SK-N-DZ (cell line): ENCODE results near the gene BIN1.

Experiments
- DNase-seq: peaks from one replicate; pipeline ENCODE4 v3.0.0-alpha.2; 2015; ENCODE audit warnings: low spot score

BIN1 gene

DNA sequence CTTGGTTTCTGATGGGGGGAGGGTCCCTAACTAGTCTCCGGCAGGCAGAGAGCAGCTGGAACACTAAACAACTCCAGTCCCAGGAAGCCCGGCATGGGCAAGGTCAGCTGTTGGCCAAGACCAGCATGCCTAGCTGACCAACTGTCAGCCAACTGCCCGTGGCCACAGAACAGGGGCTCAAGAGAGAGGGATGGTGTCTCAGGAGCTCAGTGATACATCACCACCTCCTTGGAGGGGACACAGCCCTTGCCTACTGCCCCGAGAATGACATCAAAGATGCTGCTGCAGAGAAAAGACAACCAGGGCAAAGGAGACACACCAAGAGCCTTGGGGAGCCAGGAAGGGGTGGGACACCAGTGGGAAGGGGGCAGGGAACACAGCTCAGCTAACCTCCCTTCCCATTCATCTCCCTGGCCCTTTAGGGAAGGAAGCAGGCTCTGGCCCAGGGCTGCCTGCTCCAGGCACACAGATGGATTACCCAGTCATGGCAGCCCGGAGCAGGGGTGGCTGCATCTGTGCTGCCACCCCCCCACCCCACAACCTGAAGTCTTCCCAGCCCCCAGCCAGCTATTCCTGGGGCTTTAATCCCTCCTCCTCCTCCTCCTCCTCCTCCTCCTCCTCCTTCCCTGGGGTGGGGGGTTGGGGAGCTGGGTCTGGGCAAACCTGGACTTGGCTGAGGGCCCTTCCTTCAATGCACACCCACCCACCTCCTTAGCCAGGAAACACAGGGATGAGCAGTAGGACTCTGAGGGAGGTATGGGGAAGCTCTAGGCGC, 1.9 kb downstream of the BIN1 start:
- no peak for DNase-seq

- no peak for DNase-seq
Measured at GRCh38 chr2:127104166-127104660, 2.7 kb downstream of the BIN1 start.

- DNase-seq: no peak
Measured at GRCh38 chr2:127103243-127104165, 3.5 kb downstream of the BIN1 start.

GRCh38 chr2:127102521-127103242, 4.3 kb downstream of the BIN1 start:
- DNase-seq: no peak

GRCh38 chr2:127101756-127102477, 5.0 kb downstream of the BIN1 start:
- no peak for DNase-seq

GRCh38 chr2:127101048-127101611, 5.8 kb downstream of the BIN1 start:
- DNase-seq: no peak

GRCh38 chr2:127100251-127101047, 6.5 kb downstream of the BIN1 start:
- no peak for DNase-seq

DNA sequence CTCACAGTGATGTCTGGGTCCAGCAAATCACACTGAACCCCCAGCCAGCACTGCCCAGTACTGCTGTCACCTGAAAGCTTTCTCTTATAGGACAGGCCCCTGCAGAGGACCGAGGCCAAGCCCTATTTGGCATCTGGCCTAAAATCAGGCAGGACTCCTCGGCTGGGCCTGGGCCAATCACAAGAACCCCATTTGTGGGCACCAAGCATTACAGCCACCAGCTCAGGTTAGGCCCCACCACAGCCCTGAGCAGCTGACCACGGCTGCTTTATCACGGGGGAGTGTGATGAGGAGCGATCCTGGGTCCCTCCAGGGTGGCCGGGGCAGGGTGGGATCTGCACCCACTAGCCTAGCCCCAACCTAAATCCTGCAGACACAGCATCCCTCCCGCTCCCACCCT, 8.2 kb downstream of the BIN1 start:
- no peak for DNase-seq

- peak; percentile 46 for DNase-seq
Measured at GRCh38 chr2:127097841-127098651, 8.9 kb downstream of the BIN1 start.

DNA sequence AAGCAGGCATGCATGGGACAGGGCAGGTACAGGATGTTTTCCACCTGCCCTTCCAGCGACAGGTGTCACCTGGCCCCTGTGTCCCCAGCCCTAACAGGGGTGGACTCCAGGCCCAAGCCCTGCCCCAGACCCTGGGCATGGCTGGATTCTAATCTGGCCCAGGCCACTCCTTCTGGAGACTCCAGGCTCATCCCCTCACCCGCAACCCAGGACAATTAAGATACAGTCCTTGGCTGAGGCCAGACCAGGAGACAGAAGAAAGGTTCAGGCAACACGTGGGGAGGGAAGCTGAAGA, 9.5 kb downstream of the BIN1 start:
- no peak for DNase-seq

DNA sequence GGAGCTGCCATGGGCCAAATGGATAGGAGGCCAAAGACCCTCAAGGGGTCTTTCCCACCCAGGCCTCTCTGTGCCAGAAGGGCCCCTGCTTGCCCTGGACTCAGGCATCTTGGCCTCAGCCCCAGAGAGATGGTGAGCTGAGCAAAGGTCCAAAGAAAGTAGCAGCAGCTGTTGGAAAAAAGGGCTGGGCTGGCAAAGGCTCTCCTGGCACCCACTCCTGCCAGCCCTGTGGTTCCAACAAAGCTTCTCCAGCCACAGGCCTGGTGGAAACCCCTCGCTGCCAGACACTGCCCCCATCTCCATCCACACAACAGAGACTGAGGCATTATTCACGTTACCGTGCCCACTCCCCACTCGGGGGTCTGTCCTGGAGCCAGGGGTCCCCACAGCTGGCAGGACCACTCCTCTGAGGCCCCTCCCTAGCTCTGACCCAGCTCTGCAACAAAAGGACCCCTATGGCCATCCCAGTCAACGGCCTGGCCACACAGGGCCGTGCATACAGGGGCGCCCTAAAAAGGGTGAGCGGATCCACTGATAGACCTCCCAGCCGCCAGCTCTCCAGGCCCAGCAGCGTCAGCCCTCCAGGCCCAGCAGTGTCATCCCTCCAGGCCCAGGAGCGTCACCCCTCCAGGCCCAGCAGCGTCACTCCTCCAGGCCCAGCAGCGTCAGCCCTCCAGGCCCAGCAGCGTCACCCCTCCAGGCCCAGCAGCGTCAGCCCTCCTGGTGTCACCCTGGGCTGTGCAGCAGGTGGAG, 10.1 kb downstream of the BIN1 start:
- DNase-seq: no peak

- no peak for DNase-seq
Measured at GRCh38 chr2:127096280-127096679, 10.7 kb downstream of the BIN1 start.

- DNase-seq: no peak
Measured at GRCh38 chr2:127095784-127096183, 11.2 kb downstream of the BIN1 start.

DNA sequence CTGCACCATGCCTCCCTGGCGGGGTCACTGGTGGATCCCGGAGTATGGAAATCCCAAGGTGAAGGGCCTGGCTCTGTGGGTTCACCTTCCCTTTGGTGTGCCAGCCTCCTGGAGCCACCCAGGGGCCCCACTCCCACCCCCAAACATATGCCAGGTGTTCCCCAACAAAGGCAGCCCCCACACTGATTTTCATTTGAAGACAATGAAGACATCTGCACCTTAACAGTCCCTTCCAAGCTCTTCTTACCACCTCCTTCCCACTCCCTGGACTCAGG, 11.7 kb downstream of the BIN1 start:
- no peak for DNase-seq

DNA sequence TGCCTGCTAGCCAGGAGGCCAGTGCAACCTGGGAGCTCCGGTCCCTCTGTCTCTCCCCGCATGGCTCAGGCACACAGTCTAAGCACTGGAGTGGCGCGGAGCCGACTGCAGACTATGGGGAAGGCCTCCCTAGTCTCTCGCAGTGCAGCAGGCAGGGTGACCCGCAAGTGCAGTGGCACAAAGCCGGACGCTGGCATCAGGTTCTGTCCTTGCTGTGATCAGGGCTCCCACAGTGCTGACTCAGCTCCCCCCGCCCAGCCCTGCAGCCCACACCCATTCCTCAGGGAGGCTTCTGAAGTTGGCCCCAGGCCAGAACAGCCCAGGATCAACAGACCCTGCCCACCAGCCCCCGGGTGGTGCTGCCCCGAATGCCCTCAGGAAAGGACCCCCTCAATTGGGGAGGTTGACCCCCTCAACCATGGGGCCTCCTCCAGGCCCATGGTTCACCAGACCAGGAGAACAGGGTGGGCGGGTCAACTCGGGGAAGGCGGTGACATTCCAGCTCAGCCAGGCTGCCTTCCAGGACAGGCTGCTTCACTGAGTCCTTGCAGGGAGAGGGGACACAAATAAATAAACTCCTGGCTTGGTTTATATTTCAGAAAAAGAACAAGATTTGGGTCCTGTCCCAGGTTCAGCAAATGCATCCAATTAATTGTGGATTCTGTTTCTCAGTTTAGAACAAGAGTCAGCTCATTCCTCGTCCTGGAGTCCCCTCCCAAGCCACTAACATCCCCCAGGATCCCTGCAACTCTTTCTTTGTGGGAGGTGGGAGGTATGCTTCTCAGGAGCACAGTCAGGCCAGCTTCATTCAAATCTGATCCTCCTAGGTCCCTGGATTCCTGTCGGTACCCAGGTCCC, 12.2 kb downstream of the BIN1 start:
- DNase-seq: no peak

GRCh38 chr2:127093648-127094210, 13.2 kb downstream of the BIN1 start:
- no peak for DNase-seq

DNA sequence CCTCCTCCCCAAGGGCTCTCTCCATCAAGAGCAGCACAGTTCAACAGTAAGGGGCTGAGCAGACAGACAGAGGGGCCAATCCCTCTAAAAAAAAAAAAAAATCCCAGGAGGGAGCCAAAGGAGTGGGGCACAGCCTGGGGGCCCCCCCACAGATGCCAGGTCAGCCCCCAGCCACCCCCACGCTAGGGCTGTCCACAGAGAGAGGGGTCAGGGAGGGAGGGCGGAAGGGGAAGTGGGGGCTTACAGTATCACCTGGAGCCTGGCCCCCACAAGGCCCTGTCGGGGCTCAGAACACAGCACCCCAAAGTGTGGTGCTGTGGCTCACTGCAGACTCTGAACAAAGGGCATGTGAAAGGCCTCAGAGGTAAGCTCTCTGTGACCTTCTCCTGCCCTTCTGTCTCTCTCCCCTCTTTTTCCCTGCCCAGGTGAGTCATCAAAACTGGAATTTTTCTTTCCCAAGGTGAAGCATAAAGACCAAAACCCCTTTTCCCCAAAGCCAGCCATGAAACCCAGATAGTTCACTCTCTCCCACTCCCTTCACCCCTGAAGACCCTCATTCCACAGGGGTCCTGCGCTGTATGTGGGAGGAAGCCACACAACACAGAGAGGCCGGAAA, 13.9 kb downstream of the BIN1 start:
- DNase-seq: no peak
